ENCODE measurements around the gene SFTPA2.
"Not testable (repeated sequence)": the region's sequence is repeated elsewhere in the genome, so short reads cannot be mapped to it uniquely, and the experiment has no call there.

DNA sequence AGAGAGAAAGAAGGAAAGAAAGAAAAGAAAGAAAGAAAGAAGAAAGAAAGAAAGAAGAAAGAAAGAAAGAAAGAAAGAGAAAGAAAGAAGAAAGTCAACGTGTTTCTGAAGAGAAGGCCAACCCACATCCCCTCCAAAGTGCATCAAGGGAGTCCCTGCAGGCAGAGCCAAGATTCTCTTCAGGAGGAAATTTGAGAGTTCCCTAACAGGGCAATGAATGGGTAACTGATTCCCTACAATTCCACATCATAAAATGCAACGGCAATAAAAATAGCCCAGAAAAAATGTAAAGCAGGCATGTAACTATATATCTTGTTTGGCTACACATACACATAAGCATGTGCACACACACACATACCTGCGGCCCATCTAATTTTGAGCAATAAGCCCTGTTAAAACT lies 15.8 kb downstream of the SFTPA2 start:
- TF ChIP-seq, protein P1, sequence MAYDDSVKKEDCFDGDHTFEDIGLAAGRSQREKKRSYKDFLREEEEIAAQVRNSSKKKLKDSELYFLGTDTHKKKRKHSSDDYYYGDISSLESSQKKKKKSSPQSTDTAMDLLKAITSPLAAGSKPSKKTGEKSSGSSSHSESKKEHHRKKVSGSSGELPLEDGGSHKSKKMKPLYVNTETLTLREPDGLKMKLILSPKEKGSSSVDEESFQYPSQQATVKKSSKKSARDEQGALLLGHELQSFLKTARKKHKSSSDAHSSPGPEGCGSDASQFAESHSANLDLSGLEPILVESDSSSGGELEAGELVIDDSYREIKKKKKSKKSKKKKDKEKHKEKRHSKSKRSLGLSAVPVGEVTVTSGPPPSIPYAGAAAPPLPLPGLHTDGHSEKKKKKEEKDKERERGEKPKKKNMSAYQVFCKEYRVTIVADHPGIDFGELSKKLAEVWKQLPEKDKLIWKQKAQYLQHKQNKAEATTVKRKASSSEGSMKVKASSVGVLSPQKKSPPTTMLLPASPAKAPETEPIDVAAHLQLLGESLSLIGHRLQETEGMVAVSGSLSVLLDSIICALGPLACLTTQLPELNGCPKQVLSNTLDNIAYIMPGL (CRISPR knock-in tag; IDR thresholded peaks at IDR 0.05): not testable (repeated sequence)
- TF ChIP-seq, protein P2, sequence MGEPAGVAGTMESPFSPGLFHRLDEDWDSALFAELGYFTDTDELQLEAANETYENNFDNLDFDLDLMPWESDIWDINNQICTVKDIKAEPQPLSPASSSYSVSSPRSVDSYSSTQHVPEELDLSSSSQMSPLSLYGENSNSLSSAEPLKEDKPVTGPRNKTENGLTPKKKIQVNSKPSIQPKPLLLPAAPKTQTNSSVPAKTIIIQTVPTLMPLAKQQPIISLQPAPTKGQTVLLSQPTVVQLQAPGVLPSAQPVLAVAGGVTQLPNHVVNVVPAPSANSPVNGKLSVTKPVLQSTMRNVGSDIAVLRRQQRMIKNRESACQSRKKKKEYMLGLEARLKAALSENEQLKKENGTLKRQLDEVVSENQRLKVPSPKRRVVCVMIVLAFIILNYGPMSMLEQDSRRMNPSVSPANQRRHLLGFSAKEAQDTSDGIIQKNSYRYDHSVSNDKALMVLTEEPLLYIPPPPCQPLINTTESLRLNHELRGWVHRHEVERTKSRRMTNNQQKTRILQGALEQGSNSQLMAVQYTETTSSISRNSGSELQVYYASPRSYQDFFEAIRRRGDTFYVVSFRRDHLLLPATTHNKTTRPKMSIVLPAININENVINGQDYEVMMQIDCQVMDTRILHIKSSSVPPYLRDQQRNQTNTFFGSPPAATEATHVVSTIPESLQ (CRISPR knock-in tag; IDR thresholded peaks at IDR 0.05): not testable (repeated sequence)
- TF ChIP-seq MXD4 (CRISPR knock-in tag; IDR thresholded peaks at IDR 0.05; ENCODE audit: borderline replicate concordance); MYBL2 (CRISPR knock-in tag; IDR thresholded peaks at IDR 0.05); NFE2L1 (CRISPR knock-in tag; IDR thresholded peaks at IDR 0.05); NR1H2 (CRISPR knock-in tag; IDR thresholded peaks at IDR 0.05): not testable (repeated sequence)
- TF ChIP-seq, protein P3, sequence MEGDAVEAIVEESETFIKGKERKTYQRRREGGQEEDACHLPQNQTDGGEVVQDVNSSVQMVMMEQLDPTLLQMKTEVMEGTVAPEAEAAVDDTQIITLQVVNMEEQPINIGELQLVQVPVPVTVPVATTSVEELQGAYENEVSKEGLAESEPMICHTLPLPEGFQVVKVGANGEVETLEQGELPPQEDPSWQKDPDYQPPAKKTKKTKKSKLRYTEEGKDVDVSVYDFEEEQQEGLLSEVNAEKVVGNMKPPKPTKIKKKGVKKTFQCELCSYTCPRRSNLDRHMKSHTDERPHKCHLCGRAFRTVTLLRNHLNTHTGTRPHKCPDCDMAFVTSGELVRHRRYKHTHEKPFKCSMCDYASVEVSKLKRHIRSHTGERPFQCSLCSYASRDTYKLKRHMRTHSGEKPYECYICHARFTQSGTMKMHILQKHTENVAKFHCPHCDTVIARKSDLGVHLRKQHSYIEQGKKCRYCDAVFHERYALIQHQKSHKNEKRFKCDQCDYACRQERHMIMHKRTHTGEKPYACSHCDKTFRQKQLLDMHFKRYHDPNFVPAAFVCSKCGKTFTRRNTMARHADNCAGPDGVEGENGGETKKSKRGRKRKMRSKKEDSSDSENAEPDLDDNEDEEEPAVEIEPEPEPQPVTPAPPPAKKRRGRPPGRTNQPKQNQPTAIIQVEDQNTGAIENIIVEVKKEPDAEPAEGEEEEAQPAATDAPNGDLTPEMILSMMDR (IDR thresholded peaks at IDR 0.05): not testable (repeated sequence)
- TF ChIP-seq, protein P4, sequence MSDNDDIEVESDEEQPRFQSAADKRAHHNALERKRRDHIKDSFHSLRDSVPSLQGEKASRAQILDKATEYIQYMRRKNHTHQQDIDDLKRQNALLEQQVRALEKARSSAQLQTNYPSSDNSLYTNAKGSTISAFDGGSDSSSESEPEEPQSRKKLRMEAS (CRISPR knock-in tag; IDR thresholded peaks at IDR 0.05): not testable (repeated sequence)
